Transverse colon (tissue), 4 donors: ENCODE data around the gene TTYH3. TPM values are rescaled to one million over a fixed set of nuclear protein-coding genes. Genes with fewer than 3 reads are reported as not detected.
A peak's percentile ranks its signal among the peaks of the same experiment; 100 is the strongest.

Source experiments
- DNase-seq: peaks from one replicate; pipeline ENCODE4 v3.0.0-alpha.2; 2019
- H3K27ac ChIP-seq, 4 donors: fragments of 200-600 bp; sonication (generic); 2 replicates each; pipeline ENCODE4 v1.5.1; 2016 to 2018; ENCODE audit warnings: inconsistent platforms in 4 of 4
- H3K27me3 ChIP-seq: fragments of 200-600 bp; sonication (generic); 2 replicates; pipeline ENCODE4 v1.5.1; 2017; ENCODE audit warnings: inconsistent platforms
- H3K36me3 ChIP-seq, 4 donors: fragments of 200-600 bp; sonication (generic); 2 replicates each; pipeline ENCODE4 v1.5.1; 2017 to 2019; ENCODE audit warnings: inconsistent platforms in 4 of 4
- H3K4me1 ChIP-seq, 4 donors: fragments of 200-600 bp; sonication (generic); 2 replicates each; pipeline ENCODE4 v1.5.1; 2017 to 2020; ENCODE audit warnings: inconsistent platforms in 4 of 4
- H3K4me3 ChIP-seq, 4 donors: fragments of 200-600 bp; sonication (generic); 1 replicate in 1 of 4; 2 replicates in 3 of 4; pipeline versions ENCODE4 v1.5.1 to v1.6.1; 2017 to 2019; ENCODE audit warnings: inconsistent platforms in 4 of 4
- H3K9me3 ChIP-seq, 2 donors: fragments of 200-600 bp; sonication (generic); 2 replicates each; pipeline ENCODE4 v1.5.1; 2017 to 2019; ENCODE audit warnings: inconsistent platforms in 2 of 2
- CTCF ChIP-seq, 5 experiments: fragments of 200-600 bp in 3 of 5; fragments of 450-650 bp in 2 of 5; sonication (generic) in 3 of 5; IDR thresholded peaks; 1 replicate in 2 of 5; 2 replicates in 3 of 5; pipeline ENCODE4 v1.5.1; 2016 to 2017; ENCODE audit warnings: antibody characterized with exemption in 5 of 5, inconsistent platforms in 3 of 5, mild to moderate bottlenecking in 2 of 5, moderate library complexity in 1 of 5
- EP300 ChIP-seq: sonication (generic); formaldehyde crosslinking; IDR thresholded peaks from one replicate; pipeline ENCODE4 v1.6.1; 2017; ENCODE audit warnings: antibody characterized with exemption, low read depth
- POLR2A ChIP-seq: fragments of 450-650 bp; IDR thresholded peaks from one replicate; pipeline ENCODE4 v1.6.1; 2016; ENCODE audit warnings: antibody characterized with exemption, mild to moderate bottlenecking, moderate library complexity
- POLR2AphosphoS5 ChIP-seq, 3 donors: sonication (generic); formaldehyde crosslinking; IDR thresholded peaks; one replicate each; pipeline ENCODE4 v1.6.1; 2016; ENCODE audit warnings: antibody characterized with exemption in 3 of 3
- WGBS, 2 donors: methylation state at CpG; one replicate each; pipeline ENCODE4 v1.1.5; 2018; ENCODE audit warnings: low coverage in 1 of 2; 5-methylcytosine and 5-hydroxymethylcytosine counted together
- in situ Hi-C, 4 donors: fragments of 200-750 bp; cut with MboI; loops; one replicate each; pipeline versions ENCODE4 v1.15.0 to v1.15.1; 2017; ENCODE audit warnings: low sequenced_read_pairs in 3 of 4, low pct_ligation_motif_present in 1 of 4, low pct_unique_long_range_greater_than_20kb in 1 of 4
- intact Hi-C: fragments of 100-400 bp; cut with DNase I; formaldehyde crosslinking; loops from one replicate; pipeline ENCODE4 v1.15.1; 2023; ENCODE audit warnings: low total_unique reads
- total RNA-seq, 4 donors: library from RNA; depleted of rRNA; stranded (reverse); fragments of >200 nt; gene quantifications; one replicate each; pipeline ENCODE4 v1.1.0, GENCODE V29; 2016

The TTYH3 gene
- total RNA-seq, 4 donors from 2014 or later: 11.2 to 43.6 (median 23.0) TPM

- no peak overlapping the region for H3K4me3 ChIP-seq
- DNase-seq: no peak
- peak overlapping the region; percentile 7 to 89 (median 84) for H3K27ac ChIP-seq
- no peaks in the 10 kb centered on the region for H3K36me3 ChIP-seq
- no peaks in the 10 kb centered on the region for H3K9me3 ChIP-seq
- no peak for TF ChIP-seq POLR2AphosphoS5 (IDR thresholded peaks at IDR 0.05)
- TF ChIP-seq POLR2A: no peak
- TF ChIP-seq EP300: no peak
- no peak for TF ChIP-seq CTCF (IDR thresholded peaks at IDR 0.05)
- 89% methylated on average over 12 of the region's 15 CpGs; no CpG with 5 or more reads in 1 of the 2 donors for WGBS, 2 donors
- intact Hi-C loops: no loop called here
- peaks cover 21 to 69% (median 43%) of the 10 kb centered on the region in 4 donors for H3K4me1 ChIP-seq
- in situ Hi-C loops: no loop called here
- H3K27me3 ChIP-seq: no peaks in the 10 kb centered on the region
Measured at GRCh38 chr7:2635148-2635668, 3.4 kb downstream of the TTYH3 start.

- Histone ChIP-seq H3K4me3 (no peak overlapping the region), H3K9me3 (no peaks in the 10 kb centered on the region), H3K27me3 (no peaks in the 10 kb centered on the region), H3K36me3 (no peaks in the 10 kb centered on the region), H3K27ac (peak overlapping the region; percentile 31 to 86 (median 54)), H3K4me1 (peaks cover 29 to 71% (median 44%) of the 10 kb centered on the region in 4 donors)
- 77 to 90% methylated on average over 7 to 22 of the region's 22 CpGs for WGBS, 2 donors
- in situ Hi-C loops (no loop called here), intact Hi-C loops (no loop called here)
- no peak for DNase-seq
- TF ChIP-seq POLR2A (no peak), POLR2AphosphoS5 (IDR thresholded peaks at IDR 0.05) (peak in 1 of 3 donors; percentile 16), EP300 (no peak), CTCF (IDR thresholded peaks at IDR 0.05) (no peak)
Measured at GRCh38 chr7:2635810-2636701, 4.3 kb downstream of the TTYH3 start.

GRCh38 chr7:2637066-2637471 lies 5.3 kb downstream of the TTYH3 start:
- in situ Hi-C loops (no loop called here), intact Hi-C loops (no loop called here)
- no peaks in the 10 kb centered on the region for H3K27me3 ChIP-seq
- peak overlapping the region; percentile 31 to 58 (median 47) for H3K27ac ChIP-seq
- DNase-seq: no peak
- H3K9me3 ChIP-seq: no peaks in the 10 kb centered on the region
- H3K36me3 ChIP-seq: no peaks in the 10 kb centered on the region
- 85% methylated on average over 17 of the region's 17 CpGs; no CpG with 5 or more reads in 1 of the 2 donors for WGBS, 2 donors
- H3K4me3 ChIP-seq: no peak overlapping the region
- H3K4me1 ChIP-seq: peaks cover 35 to 75% (median 49%) of the 10 kb centered on the region in 4 donors
- TF ChIP-seq POLR2AphosphoS5 (IDR thresholded peaks at IDR 0.05): peak in 1 of 3 donors; percentile 7
- no peak for TF ChIP-seq CTCF (IDR thresholded peaks at IDR 0.05)
- peak; percentile 14 for TF ChIP-seq POLR2A
- TF ChIP-seq EP300: no peak

GRCh38 chr7:2637505-2638223 lies 5.9 kb downstream of the TTYH3 start:
- Histone ChIP-seq H3K4me1 (peaks cover 37 to 71% (median 48%) of the 10 kb centered on the region in 4 donors), H3K9me3 (no peaks in the 10 kb centered on the region), H3K27me3 (no peaks in the 10 kb centered on the region), H3K27ac (peak overlapping the region; percentile 2 to 72 (median 64)), H3K36me3 (no peaks in the 10 kb centered on the region), H3K4me3 (no peak overlapping the region)
- 65% methylated on average over 15 of the region's 23 CpGs; no CpG with 5 or more reads in 1 of the 2 donors for WGBS, 2 donors
- intact Hi-C loops (no loop called here), in situ Hi-C loops (no loop called here)
- TF ChIP-seq POLR2A (no peak), POLR2AphosphoS5 (IDR thresholded peaks at IDR 0.05) (peak in 1 of 3 donors; percentile 3)
- peak; percentile 67 for DNase-seq
